ENCODE data around the gene LSAMP. TPM values are rescaled to one million over a fixed set of nuclear protein-coding genes. Genes with fewer than 3 reads are reported as not detected.

The LSAMP gene
- total RNA-seq, 1 donor from 2014 or later = 64.9 TPM

- no peak for TF ChIP-seq CTCF (conservative IDR thresholded peaks at IDR 0.05)
- DNase-seq (ENCODE audit: extremely low spot score, unreplicated experiment) = no peak
- Mint-ChIP-seq H3K4me3 (no peak overlapping the region), H3K36me3 (peaks cover 4% of the 10 kb centered on the region), H3K9me3 (no peaks in the 10 kb centered on the region), H3K4me1 (ENCODE audit: unreplicated experiment) (peaks cover 47% of the 10 kb centered on the region), H3K27me3 (peaks cover 4% of the 10 kb centered on the region), H3K27ac (no peak overlapping the region)
Observed at GRCh38 chr3:116267116-116267515, 178.2 kb downstream of the LSAMP start.

GRCh38 chr3:116265976-116266584, 179.2 kb downstream of the LSAMP start:
- H3K9me3 Mint-ChIP-seq = no peaks in the 10 kb centered on the region
- TF ChIP-seq CTCF (conservative IDR thresholded peaks at IDR 0.05) = no peak
- no peak overlapping the region for H3K27ac Mint-ChIP-seq
- no peak overlapping the region for H3K4me3 Mint-ChIP-seq
- peaks cover 4% of the 10 kb centered on the region for H3K27me3 Mint-ChIP-seq
- H3K36me3 Mint-ChIP-seq = peaks cover 4% of the 10 kb centered on the region
- peaks cover 47% of the 10 kb centered on the region for H3K4me1 Mint-ChIP-seq (ENCODE audit: unreplicated experiment)
- DNase-seq (ENCODE audit: extremely low spot score, unreplicated experiment) = no peak

GRCh38 chr3:116265320-116265695, 180.0 kb downstream of the LSAMP start:
- no peak for DNase-seq (ENCODE audit: extremely low spot score, unreplicated experiment)
- Mint-ChIP-seq H3K27ac (no peak overlapping the region), H3K36me3 (peaks cover 4% of the 10 kb centered on the region), H3K9me3 (no peaks in the 10 kb centered on the region), H3K4me3 (no peak overlapping the region), H3K4me1 (ENCODE audit: unreplicated experiment) (peaks cover 42% of the 10 kb centered on the region), H3K27me3 (peaks cover 4% of the 10 kb centered on the region)
- TF ChIP-seq CTCF (conservative IDR thresholded peaks at IDR 0.05) = no peak

GRCh38 chr3:116264546-116265319, 180.6 kb downstream of the LSAMP start:
- no peak for DNase-seq (ENCODE audit: extremely low spot score, unreplicated experiment)
- peaks cover 42% of the 10 kb centered on the region for H3K4me1 Mint-ChIP-seq (ENCODE audit: unreplicated experiment)

GRCh38 chr3:116263842-116264545, 181.3 kb downstream of the LSAMP start:
- H3K4me1 Mint-ChIP-seq (ENCODE audit: unreplicated experiment) = peaks cover 36% of the 10 kb centered on the region
- H3K36me3 Mint-ChIP-seq = peaks cover 4% of the 10 kb centered on the region
- H3K9me3 Mint-ChIP-seq = no peaks in the 10 kb centered on the region
- H3K27me3 Mint-ChIP-seq = peaks cover 4% of the 10 kb centered on the region
- no peak overlapping the region for H3K27ac Mint-ChIP-seq
- no peak overlapping the region for H3K4me3 Mint-ChIP-seq
- DNase-seq (ENCODE audit: extremely low spot score, unreplicated experiment) = no peak
- TF ChIP-seq CTCF (conservative IDR thresholded peaks at IDR 0.05) = no peak

More at GRCh38 chr3:116264546-116265319, 180.6 kb downstream of the LSAMP start:
- Mint-ChIP-seq H3K4me3 (no peak overlapping the region), H3K9me3 (no peaks in the 10 kb centered on the region), H3K27ac (no peak overlapping the region), H3K36me3 (peaks cover 4% of the 10 kb centered on the region), H3K27me3 (peaks cover 4% of the 10 kb centered on the region)
- no peak for TF ChIP-seq CTCF (conservative IDR thresholded peaks at IDR 0.05)

Data from type B pancreatic cell (in vitro differentiated cells).